KBM-7 (cell line): ENCODE data around the gene FHIT.

Experiments
- DNase-seq: peaks from one replicate; pipeline ENCODE4 v3.0.0-alpha.2; 2015
- in situ Hi-C: fragments of 300-500 bp; cut with MboI; formaldehyde crosslinking; loops from 2 replicates; pipeline ENCODE4 v1.14.3; 2020; ENCODE audit warnings: low sequenced_read_pairs, low pct_unique_long_range_greater_than_20kb, mixed read lengths

The FHIT gene

DNA sequence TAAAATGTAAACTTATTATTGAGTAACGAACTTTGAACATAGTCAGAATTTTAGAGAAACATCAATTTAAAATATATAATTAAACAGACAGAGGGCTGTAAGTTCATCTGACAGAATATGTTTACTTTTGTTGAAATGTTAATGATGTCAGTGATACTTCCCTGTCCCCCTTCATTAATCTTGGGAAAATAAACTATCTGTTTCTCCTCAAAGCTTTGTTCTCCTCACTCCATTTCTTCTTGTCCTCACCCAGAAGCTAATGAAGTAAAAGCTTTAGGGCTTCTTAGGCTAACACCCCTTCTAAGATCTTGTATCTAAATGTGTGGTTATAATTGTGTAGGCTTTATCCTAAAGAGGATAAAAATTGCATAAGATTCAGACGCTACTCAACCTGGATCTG lies 1031.8 kb downstream of the FHIT start:
- in situ Hi-C loops: no loop called here
- DNase-seq: no peak

- DNase-seq: no peak
- in situ Hi-C loops: no loop called here
Measured at GRCh38 chr3:60217156-60217911, 1033.9 kb downstream of the FHIT start.

GRCh38 chr3:60216462-60217075 lies 1034.7 kb downstream of the FHIT start:
- in situ Hi-C loops: no loop called here
- no peak for DNase-seq

GRCh38 chr3:60215946-60216345 lies 1035.3 kb downstream of the FHIT start:
- in situ Hi-C loops: no loop called here

GRCh38 chr3:60207905-60208304 lies 1043.3 kb downstream of the FHIT start:
- in situ Hi-C loops: no loop called here
- no peak for DNase-seq

More at GRCh38 chr3:60215946-60216345, 1035.3 kb downstream of the FHIT start:
- DNase-seq: no peak

DNA sequence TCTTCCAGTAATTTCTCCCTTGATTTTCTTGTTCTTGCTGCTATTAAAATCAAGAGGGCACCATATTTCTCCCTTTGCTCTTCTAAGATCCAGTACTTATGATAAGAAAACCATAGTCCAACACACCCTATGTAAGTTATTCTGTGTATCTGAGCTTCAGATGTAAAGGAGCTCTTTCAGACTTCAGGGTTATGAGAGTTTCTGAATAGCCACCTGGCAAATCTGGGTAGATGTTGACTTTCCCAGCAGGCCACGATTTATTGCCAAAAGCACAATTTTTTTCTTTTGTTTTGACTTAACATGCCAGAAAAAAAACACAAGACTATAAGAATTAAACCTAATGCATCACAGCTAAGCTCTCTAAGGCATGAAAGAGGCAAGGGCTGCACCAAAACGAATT lies 1045.0 kb downstream of the FHIT start:
- in situ Hi-C loops: no loop called here
- DNase-seq: no peak

- in situ Hi-C loops: no loop called here
- DNase-seq: peak; percentile 0
Measured at GRCh38 chr3:60202052-60202726, 1049.1 kb downstream of the FHIT start.

DNA sequence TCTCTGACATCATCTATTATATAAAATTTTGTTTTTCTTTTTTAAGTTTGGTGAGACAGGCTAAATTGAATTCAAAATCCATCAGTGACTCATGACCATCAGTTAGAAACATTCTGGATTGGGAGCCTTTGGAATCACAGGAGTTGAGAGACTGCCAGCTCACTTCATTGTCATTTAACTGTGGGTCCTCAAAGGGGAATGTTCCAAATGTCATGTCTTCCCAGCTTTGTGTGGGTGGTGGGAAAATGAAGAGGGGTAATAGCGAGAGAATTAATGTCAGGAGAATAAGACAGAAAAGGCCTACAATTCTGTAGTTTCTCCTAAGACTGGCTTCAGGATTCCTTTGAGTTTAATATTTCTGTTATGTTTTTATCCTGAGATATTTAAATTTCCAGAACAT lies 1051.9 kb downstream of the FHIT start:
- DNase-seq: no peak
- in situ Hi-C loops: no loop called here

- DNase-seq: no peak
- in situ Hi-C loops: no loop called here
Measured at GRCh38 chr3:60198179-60198720, 1053.0 kb downstream of the FHIT start.

DNA sequence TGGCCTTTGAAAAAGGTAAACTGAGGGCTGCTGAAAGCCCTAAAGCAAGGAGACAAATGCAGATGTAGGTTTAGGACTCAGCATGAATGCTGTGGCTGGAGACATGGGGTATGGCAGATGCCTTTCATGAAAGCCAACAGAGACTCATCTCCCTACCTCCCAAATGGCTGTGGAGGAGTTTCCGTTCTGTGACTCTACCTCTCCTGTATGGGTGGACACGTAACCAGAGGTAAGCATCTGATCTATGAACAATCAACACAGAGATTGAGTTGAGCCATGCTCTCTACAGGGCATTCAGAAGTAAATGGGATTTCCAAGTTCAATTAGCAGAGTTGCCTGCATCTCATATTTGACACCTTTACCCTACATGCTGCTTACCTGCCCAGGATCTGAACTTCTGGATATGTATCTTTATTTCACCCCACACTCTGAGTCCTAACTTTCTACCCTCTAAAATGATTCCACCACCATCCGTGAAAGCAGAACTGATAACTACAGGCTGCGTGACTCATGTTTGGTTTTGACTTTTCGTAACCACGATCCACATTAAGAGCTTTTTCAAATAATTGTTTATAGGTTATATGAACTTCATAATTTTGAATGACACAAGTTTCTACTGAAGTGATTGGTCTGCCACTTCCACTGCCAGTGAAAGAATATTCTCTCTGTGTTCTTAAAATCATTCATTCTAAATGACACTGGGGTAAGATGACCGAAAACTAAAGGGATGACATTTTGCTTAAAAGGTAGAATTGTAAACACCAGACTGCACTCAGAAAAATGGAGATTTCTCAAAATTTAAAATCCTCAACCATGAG lies 1058.7 kb downstream of the FHIT start:
- in situ Hi-C loops: no loop called here
- DNase-seq: no peak

DNA sequence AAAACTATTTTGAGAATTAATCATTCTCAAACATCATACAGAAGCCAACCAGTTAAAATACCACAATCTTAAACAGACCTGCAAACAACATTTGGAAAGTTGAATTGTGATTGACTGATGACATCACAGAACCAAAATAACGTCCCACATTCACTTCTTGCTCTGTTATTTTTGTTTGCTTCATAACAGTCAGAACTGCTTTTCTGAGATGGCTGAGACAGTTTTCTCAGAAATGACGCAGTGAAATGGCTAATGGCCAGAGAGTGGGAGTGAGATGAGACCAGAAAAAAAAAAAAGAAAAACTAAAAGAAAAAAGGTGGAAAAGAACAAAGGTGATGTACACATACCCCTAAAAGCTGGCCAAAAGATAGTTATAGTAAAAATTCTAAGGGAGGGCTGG lies 1061.2 kb downstream of the FHIT start:
- in situ Hi-C loops: no loop called here
- no peak for DNase-seq

DNA sequence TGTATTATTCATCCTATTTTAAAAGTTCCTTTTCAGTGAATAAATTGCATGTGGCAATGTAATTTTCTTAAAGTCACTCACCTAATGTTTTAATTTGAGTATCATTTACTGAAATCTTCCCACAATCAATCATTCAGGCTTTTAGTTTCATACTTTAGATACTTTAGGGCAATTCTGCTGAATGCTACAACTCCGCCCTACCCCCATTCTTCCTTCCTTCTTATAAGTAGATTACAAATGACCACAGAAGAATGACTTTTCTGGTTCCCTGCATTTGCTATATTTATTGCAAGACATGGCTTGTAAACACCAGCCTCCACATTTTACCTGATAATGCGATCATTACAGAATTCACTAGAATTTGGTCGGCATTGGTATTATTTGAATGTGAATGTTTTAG lies 1061.9 kb downstream of the FHIT start:
- in situ Hi-C loops: no loop called here
- no peak for DNase-seq

- DNase-seq: no peak
- in situ Hi-C loops: no loop called here
Measured at GRCh38 chr3:60188803-60189202, 1062.4 kb downstream of the FHIT start.

- in situ Hi-C loops: no loop called here
- DNase-seq: no peak
Measured at GRCh38 chr3:60187343-60187742, 1063.9 kb downstream of the FHIT start.

GRCh38 chr3:60186359-60186758 lies 1064.9 kb downstream of the FHIT start:
- in situ Hi-C loops: no loop called here
- DNase-seq: no peak

DNA sequence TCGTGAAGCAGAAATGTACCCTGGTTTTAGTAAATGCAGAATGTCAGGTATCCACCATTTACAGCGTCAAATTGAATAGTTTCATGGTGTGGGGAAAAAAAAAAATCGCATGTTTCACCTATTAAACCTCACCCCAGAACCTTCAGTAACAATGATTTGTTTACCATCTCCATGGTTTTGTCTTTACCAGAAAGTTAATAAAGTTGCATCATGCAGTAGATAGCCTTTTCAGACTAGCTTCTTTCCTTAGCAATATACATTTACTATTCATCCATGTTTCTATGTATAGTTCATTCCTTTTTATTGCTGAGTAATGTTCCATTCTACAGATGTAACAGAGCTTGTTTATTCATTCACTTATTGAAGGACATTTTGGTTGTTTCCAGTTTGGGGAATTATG lies 1066.1 kb downstream of the FHIT start:
- DNase-seq: no peak
- in situ Hi-C loops: no loop called here

GRCh38 chr3:60182697-60183096 lies 1068.6 kb downstream of the FHIT start:
- no peak for DNase-seq

GRCh38 chr3:60178931-60179653 lies 1072.2 kb downstream of the FHIT start:
- no peak for DNase-seq
- in situ Hi-C loops: no loop called here

More at GRCh38 chr3:60182697-60183096, 1068.6 kb downstream of the FHIT start:
- in situ Hi-C loops: no loop called here

DNA sequence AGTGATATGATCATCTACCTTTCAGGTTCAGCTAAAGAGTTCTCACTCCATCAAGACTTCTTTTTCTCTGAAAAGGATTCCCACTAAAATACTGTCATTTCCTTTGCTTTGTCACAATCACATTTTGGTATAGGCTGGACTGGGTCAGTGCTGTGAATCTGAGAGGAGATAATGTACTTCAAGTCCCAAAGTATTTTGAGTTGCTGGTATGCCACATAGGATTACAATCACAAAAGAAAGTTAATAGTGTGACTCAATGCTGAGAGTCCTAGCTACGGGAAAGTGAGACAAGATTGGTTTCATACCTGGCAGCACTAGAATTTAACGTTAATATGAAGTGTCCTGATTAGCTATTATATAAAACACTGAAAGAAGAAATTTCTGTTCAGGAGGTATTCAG lies 1073.5 kb downstream of the FHIT start:
- in situ Hi-C loops: no loop called here

More for the DNA sequence above, 1073.5 kb downstream of the FHIT start:
- DNase-seq: no peak
